ENCODE measurements around the gene GPLD1.
A peak's percentile ranks its signal among the peaks of the same experiment; 100 is the strongest.
"Not testable (repeated sequence)": the region's sequence is repeated elsewhere in the genome, so short reads cannot be mapped to it uniquely, and the experiment has no call there.

GPLD1 gene

GRCh38 chr6:24397631-24398030 is 91.7 kb downstream of the GPLD1 start:
- H3K4me1 Mint-ChIP-seq: peaks cover 7% of the 10 kb centered on the region
- H3K9me3 Mint-ChIP-seq: peaks cover 6% of the 10 kb centered on the region
- no peak for DNase-seq
- ATAC-seq: no peak
- H3K4me3 Mint-ChIP-seq: no peak overlapping the region
- H3K27ac Mint-ChIP-seq: no peak overlapping the region
- H3K36me3 Mint-ChIP-seq (ENCODE audit: low read depth): peaks cover 2% of the 10 kb centered on the region
- H3K27me3 Mint-ChIP-seq: peaks cover 24% of the 10 kb centered on the region

- ATAC-seq: no peak
- Mint-ChIP-seq H3K27me3 (peaks cover 24% of the 10 kb centered on the region), H3K27ac (no peak overlapping the region), H3K4me1 (no peaks in the 10 kb centered on the region), H3K4me3 (no peak overlapping the region), H3K36me3 (ENCODE audit: low read depth) (peaks cover 2% of the 10 kb centered on the region), H3K9me3 (peaks cover 6% of the 10 kb centered on the region)
- no peak for DNase-seq
Measured at GRCh38 chr6:24396824-24397223, 92.6 kb downstream of the GPLD1 start.

GRCh38 chr6:24394780-24395437 is 94.5 kb downstream of the GPLD1 start:
- no peak overlapping the region for H3K4me3 Mint-ChIP-seq
- H3K27me3 Mint-ChIP-seq: peaks cover 24% of the 10 kb centered on the region
- peaks cover 2% of the 10 kb centered on the region for H3K36me3 Mint-ChIP-seq (ENCODE audit: low read depth)
- no peaks in the 10 kb centered on the region for H3K4me1 Mint-ChIP-seq
- H3K9me3 Mint-ChIP-seq: peaks cover 6% of the 10 kb centered on the region
- no peak for ATAC-seq
- DNase-seq: no peak
- no peak overlapping the region for H3K27ac Mint-ChIP-seq

DNA sequence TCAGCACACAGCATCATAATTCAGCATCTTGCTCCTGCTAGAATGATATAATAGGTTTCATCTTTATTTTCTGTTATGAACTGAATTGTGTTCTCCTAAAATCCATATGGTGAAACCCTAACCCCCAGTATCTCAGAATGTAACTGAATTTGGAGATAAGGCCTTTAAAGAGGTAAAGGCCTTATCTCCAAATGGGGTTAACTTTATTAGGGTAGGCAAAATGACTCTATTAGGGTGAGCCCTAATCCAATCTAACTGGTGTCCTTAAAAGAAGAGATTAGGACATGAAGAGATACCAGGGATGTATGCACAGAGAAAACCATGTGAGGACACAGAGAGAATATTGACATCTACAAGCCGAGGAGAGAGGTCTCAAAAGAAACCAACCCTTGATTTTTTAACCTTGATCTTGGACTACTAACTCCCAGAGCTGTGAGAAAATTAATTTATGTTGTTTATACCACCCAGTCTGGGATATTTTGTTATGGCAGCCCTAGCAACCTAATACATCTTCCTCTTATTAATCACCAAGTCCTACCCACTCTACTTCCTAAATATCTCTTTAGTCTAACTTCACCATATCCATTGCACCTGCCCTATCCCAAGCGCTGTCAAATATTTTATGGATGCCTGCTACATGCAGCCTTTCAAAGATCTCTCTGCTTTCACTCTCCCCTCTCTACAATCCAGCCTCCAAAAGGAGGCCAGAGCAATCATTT is 95.2 kb downstream of the GPLD1 start:
- Mint-ChIP-seq H3K36me3 (ENCODE audit: low read depth) (peaks cover 2% of the 10 kb centered on the region), H3K4me3 (no peak overlapping the region), H3K27me3 (peaks cover 21% of the 10 kb centered on the region), H3K9me3 (peaks cover 6% of the 10 kb centered on the region), H3K4me1 (no peaks in the 10 kb centered on the region), H3K27ac (no peak overlapping the region)
- DNase-seq (no peak), ATAC-seq (no peak)

- ATAC-seq: peak; percentile 67
Measured at GRCh38 chr6:24391756-24392405, 97.5 kb downstream of the GPLD1 start.

DNA sequence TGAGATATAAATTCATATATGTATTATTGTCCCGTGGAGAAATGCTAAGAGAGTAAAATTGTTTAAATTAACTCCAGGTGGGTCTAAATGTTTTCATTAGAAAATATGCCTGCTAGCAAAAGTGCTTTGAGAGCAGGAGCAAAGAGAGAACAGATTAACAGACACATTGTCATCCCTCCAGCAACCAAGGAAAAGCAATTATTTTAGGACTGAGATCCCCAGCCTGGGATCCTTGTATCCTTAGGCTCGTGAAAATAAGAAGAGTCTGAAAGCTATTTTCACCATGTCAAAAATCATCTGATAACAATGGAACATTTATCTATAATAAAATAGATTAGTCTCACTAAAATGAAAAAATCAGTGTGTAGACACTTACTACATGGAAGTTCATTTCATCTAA is 98.2 kb downstream of the GPLD1 start:
- Mint-ChIP-seq H3K4me3 (no peak overlapping the region), H3K36me3 (ENCODE audit: low read depth) (peaks cover 2% of the 10 kb centered on the region), H3K27me3 (peaks cover 7% of the 10 kb centered on the region), H3K27ac (no peak overlapping the region), H3K9me3 (peaks cover under 1% of the 10 kb centered on the region), H3K4me1 (no peaks in the 10 kb centered on the region)
- no peak for DNase-seq
- no peak for ATAC-seq

More at GRCh38 chr6:24391756-24392405, 97.5 kb downstream of the GPLD1 start:
- H3K9me3 Mint-ChIP-seq: peaks cover 6% of the 10 kb centered on the region
- no peak overlapping the region for H3K27ac Mint-ChIP-seq
- no peaks in the 10 kb centered on the region for H3K4me1 Mint-ChIP-seq
- peaks cover 2% of the 10 kb centered on the region for H3K36me3 Mint-ChIP-seq (ENCODE audit: low read depth)
- peaks cover 14% of the 10 kb centered on the region for H3K27me3 Mint-ChIP-seq
- DNase-seq: no peak
- H3K4me3 Mint-ChIP-seq: no peak overlapping the region

DNA sequence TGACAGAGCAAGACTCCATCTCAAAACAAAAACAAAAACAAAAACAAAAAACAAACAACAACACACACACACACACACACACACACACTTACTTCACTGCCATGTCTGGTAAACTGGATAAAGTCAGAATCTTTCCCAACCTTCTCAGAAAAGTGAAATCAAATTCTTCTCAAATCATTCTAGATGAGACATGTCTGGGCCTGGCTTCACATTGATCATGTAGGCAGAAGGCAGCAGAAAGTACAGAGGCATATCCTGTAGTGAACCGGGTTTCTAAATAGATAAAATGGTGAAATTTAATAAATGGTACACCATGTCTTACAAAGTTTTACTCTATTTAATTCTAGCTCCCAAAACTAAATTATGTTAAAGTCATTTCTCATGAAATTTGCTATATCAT is 101.6 kb downstream of the GPLD1 start:
- no peak for ATAC-seq
- H3K4me3 Mint-ChIP-seq: no peak overlapping the region
- no peak overlapping the region for H3K27ac Mint-ChIP-seq
- H3K9me3 Mint-ChIP-seq: no peaks in the 10 kb centered on the region
- H3K4me1 Mint-ChIP-seq: no peaks in the 10 kb centered on the region
- peaks cover 12% of the 10 kb centered on the region for H3K27me3 Mint-ChIP-seq
- no peaks in the 10 kb centered on the region for H3K36me3 Mint-ChIP-seq (ENCODE audit: low read depth)
- DNase-seq: no peak

GRCh38 chr6:24385536-24386269 is 103.7 kb downstream of the GPLD1 start:
- H3K36me3 Mint-ChIP-seq (ENCODE audit: low read depth): no peaks in the 10 kb centered on the region
- ATAC-seq (no peak), DNase-seq (no peak)
- H3K4me3 Mint-ChIP-seq: no peak overlapping the region
- no peak overlapping the region for H3K27ac Mint-ChIP-seq
- H3K27me3 Mint-ChIP-seq: peaks cover 12% of the 10 kb centered on the region
- no peaks in the 10 kb centered on the region for H3K9me3 Mint-ChIP-seq
- H3K4me1 Mint-ChIP-seq: no peaks in the 10 kb centered on the region

DNA sequence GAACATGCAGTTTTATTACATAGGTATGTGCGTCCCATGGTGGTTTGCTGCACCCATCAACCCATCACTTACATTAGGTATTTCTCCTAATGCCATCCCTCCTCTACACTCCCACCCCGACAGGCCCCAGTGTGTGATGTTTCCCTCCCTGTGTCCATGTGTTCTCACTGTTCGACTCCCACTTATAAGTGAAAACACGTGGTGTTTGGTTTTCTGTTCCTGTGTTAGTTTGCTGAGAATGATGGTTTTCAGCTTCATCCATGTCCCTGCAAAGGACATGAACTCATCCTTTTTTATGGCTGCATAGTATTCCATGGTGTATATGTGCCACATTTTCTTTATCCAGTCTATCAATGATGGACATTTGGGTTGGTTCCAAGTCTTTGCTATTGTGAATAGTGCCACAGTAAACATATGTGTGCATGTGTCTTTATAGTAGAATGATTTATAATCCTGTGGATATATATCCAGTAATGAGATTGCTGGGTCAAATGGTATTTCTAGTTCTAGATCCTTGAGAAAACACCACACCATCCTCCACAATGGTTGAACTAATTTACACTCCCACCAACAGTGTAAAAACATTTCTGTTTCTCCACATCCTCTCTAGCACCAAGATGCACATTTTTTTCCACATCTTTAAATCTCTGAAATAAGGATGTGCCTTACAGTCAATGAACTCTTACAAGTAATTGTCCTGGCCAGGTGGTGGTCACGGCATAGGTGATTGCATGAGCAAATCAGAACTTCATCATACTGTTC is 104.8 kb downstream of the GPLD1 start:
- not testable (repeated sequence) for H3K9me3 Mint-ChIP-seq; H3K4me3 Mint-ChIP-seq; H3K4me1 Mint-ChIP-seq; H3K27ac Mint-ChIP-seq; ATAC-seq; H3K36me3 Mint-ChIP-seq (ENCODE audit: low read depth); DNase-seq
- peaks cover 12% of the 10 kb centered on the region for H3K27me3 Mint-ChIP-seq

DNA sequence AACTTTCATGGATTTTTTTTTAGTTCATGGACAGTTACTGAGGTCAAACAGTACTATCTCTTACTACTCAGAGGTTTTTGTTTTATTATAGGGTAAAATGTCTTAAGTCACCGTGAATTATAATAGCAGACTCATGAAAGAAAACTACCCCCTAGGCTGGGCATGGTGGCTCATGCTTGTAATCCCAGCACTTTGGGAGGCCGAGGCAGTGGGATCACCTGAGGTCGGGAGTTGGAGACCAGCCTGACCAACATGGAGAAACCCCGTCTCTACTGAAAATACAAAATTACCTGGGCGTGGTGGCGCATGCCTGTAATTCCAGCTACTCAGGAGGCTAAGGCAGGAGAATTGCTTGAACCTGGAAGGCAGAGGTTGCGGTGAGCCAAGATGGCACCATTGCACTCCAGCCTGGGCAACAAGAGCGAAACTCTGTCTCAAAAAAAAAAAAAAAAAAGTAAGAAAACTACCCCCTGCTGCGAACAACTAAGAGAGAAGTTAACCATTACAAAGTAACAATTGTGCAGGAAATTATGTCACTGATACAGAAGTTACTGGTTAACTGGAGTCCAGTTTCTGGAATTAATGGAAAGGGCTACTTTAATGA is 106.4 kb downstream of the GPLD1 start:
- peaks cover 12% of the 10 kb centered on the region for H3K27me3 Mint-ChIP-seq
- not testable (repeated sequence) for H3K36me3 Mint-ChIP-seq (ENCODE audit: low read depth); H3K9me3 Mint-ChIP-seq; H3K27ac Mint-ChIP-seq; DNase-seq; H3K4me1 Mint-ChIP-seq; ATAC-seq; H3K4me3 Mint-ChIP-seq

GRCh38 chr6:24382220-24382540 is 107.2 kb downstream of the GPLD1 start:
- H3K4me1 Mint-ChIP-seq: no peaks in the 10 kb centered on the region
- H3K9me3 Mint-ChIP-seq: no peaks in the 10 kb centered on the region
- H3K27me3 Mint-ChIP-seq: peaks cover 9% of the 10 kb centered on the region
- ATAC-seq (no peak), DNase-seq (no peak)
- H3K27ac Mint-ChIP-seq: no peak overlapping the region
- H3K36me3 Mint-ChIP-seq (ENCODE audit: low read depth): no peaks in the 10 kb centered on the region
- no peak overlapping the region for H3K4me3 Mint-ChIP-seq

- DNase-seq (no peak), ATAC-seq (no peak)
- no peaks in the 10 kb centered on the region for H3K36me3 Mint-ChIP-seq (ENCODE audit: low read depth)
- H3K27ac Mint-ChIP-seq: no peak overlapping the region
- H3K9me3 Mint-ChIP-seq: no peaks in the 10 kb centered on the region
- peaks cover 9% of the 10 kb centered on the region for H3K27me3 Mint-ChIP-seq
- no peaks in the 10 kb centered on the region for H3K4me1 Mint-ChIP-seq
- no peak overlapping the region for H3K4me3 Mint-ChIP-seq
Measured at GRCh38 chr6:24381476-24382219, 107.7 kb downstream of the GPLD1 start.

- DNase-seq (no peak), ATAC-seq (no peak)
- H3K27me3 Mint-ChIP-seq: peaks cover 8% of the 10 kb centered on the region
- no peak overlapping the region for H3K4me3 Mint-ChIP-seq
- H3K9me3 Mint-ChIP-seq: no peaks in the 10 kb centered on the region
- H3K4me1 Mint-ChIP-seq: no peaks in the 10 kb centered on the region
- no peak overlapping the region for H3K27ac Mint-ChIP-seq
- no peaks in the 10 kb centered on the region for H3K36me3 Mint-ChIP-seq (ENCODE audit: low read depth)
Measured at GRCh38 chr6:24378473-24379097, 110.8 kb downstream of the GPLD1 start.

All from activated naive CD8-positive, alpha-beta T cell treated with anti-CD3 and anti-CD28 coated beads, Interleukin-2, amount 50 U/mL, for 24 hours (primary cell).